Measurements from ENCODE around the gene SLC43A2.

DNA sequence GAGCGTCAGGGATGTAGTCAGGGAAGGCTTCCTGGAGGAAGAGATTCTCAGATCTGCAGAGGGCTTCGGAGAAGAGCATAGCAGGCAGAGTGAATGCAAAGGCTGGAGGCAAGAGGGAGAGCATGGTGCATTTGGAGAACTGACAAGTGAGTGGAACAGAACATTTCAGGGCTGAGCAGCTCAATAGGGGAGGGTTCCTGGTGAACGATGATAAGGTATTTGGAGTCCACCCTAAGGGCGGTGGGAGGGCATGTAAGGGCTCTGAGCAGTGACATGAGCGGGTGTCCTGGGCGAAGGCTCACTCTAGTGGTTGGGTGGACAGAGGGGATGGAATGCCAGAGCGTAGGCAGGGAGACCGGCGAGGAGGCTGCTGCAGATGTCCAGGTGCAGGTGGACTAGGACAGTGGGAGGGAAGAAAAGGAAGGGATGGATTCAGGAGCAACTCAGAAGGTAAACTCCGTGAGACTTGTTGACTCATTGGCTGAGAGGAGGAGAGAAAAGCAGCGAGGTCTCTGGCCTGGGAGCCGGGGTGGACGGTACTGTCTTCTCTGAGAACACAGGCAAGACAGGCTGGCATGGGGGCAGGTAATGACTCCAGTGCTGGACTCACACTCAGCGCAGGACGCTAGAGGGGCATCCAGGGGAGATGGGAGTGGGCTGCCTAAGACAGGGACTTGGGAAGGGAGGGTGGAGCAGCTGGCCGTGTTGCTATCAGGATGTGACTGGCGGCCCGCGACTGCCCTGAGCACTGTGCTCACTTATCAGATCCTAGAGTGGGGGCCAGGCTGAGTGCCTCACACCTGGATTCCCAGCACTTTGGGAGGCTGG is 64.6 kb downstream of the SLC43A2 start:
- TF ChIP-seq, protein P1, sequence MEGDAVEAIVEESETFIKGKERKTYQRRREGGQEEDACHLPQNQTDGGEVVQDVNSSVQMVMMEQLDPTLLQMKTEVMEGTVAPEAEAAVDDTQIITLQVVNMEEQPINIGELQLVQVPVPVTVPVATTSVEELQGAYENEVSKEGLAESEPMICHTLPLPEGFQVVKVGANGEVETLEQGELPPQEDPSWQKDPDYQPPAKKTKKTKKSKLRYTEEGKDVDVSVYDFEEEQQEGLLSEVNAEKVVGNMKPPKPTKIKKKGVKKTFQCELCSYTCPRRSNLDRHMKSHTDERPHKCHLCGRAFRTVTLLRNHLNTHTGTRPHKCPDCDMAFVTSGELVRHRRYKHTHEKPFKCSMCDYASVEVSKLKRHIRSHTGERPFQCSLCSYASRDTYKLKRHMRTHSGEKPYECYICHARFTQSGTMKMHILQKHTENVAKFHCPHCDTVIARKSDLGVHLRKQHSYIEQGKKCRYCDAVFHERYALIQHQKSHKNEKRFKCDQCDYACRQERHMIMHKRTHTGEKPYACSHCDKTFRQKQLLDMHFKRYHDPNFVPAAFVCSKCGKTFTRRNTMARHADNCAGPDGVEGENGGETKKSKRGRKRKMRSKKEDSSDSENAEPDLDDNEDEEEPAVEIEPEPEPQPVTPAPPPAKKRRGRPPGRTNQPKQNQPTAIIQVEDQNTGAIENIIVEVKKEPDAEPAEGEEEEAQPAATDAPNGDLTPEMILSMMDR (IDR thresholded peaks at IDR 0.05; ENCODE audit: low read length), result no peak
- TF ChIP-seq EZH2 (optimal IDR thresholded peaks at IDR 0.05; ENCODE audit: low read depth, low read length), result no peak

Data from MM.1S (cell line).